GM18505 (cell line): Measurements from ENCODE around the gene RANBP10.
"Not testable (repeated sequence)": the region's sequence is repeated elsewhere in the genome, so short reads cannot be mapped to it uniquely, and the experiment has no call there.

Experiments used
- ATAC-seq: cut with Tn5 transposase; IDR thresholded peaks from one replicate; pipeline ENCODE4 v1.9.1; 2021; ENCODE audit not compliant: unreplicated experiment
- POLR2A ChIP-seq: IDR thresholded peaks from 4 replicates; pipeline ENCODE4 v1.6.1; 2011; ENCODE audit warnings: borderline replicate concordance; ENCODE audit not compliant: insufficient read depth, insufficient read length; ENCODE audit errors: extremely low read depth

Gene RANBP10

GRCh38 chr16:67761924-67762323, 44.4 kb downstream of the RANBP10 start:
- ATAC-seq: no peak
- TF ChIP-seq POLR2A: no peak

DNA sequence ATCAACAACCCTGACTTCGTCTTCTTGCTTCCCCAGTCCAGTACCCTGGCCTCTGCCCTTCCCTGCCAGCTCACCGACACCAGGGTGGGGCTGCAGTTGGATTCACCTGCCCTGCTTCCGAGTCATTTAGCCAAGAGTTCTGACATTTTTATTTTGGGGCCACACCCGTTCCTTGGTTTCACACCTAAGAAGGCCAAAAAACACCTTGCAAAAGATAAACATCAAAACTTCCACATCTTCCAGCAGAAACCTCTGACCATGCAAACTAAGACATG, 45.5 kb downstream of the RANBP10 start:
- ATAC-seq: no peak
- no peak for TF ChIP-seq POLR2A

GRCh38 chr16:67760206-67760955, 46.0 kb downstream of the RANBP10 start:
- ATAC-seq: no peak
- TF ChIP-seq POLR2A: no peak

- ATAC-seq: no peak
- TF ChIP-seq POLR2A: no peak
Measured at GRCh38 chr16:67758966-67759365, 47.4 kb downstream of the RANBP10 start.

- no peak for TF ChIP-seq POLR2A
- no peak for ATAC-seq
Measured at GRCh38 chr16:67758006-67758405, 48.4 kb downstream of the RANBP10 start.

DNA sequence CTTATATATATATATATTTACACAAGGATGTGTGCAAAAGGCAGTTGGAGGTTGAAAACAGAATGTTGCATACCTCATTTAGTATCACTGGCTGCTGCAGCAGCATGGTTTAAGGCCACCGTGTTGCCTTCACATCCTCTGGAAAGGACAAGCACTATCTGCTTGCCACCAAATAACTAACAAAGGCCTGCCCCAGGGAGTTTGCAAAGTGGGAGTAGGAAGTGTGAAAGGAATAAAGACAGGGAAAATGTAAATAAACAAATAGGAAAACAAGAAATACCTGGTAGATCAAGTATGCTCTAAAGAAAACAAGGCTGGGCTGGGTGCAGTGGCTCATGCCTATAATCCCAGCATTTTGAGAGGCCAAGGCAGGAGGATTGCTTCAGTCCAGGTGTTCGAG, 53.7 kb downstream of the RANBP10 start:
- no peak for TF ChIP-seq POLR2A
- no peak for ATAC-seq

- ATAC-seq: not testable (repeated sequence)
Measured at GRCh38 chr16:67751331-67751730, 55.0 kb downstream of the RANBP10 start.

- no peak for ATAC-seq
- TF ChIP-seq POLR2A: no peak
Measured at GRCh38 chr16:67750466-67750865, 55.9 kb downstream of the RANBP10 start.

DNA sequence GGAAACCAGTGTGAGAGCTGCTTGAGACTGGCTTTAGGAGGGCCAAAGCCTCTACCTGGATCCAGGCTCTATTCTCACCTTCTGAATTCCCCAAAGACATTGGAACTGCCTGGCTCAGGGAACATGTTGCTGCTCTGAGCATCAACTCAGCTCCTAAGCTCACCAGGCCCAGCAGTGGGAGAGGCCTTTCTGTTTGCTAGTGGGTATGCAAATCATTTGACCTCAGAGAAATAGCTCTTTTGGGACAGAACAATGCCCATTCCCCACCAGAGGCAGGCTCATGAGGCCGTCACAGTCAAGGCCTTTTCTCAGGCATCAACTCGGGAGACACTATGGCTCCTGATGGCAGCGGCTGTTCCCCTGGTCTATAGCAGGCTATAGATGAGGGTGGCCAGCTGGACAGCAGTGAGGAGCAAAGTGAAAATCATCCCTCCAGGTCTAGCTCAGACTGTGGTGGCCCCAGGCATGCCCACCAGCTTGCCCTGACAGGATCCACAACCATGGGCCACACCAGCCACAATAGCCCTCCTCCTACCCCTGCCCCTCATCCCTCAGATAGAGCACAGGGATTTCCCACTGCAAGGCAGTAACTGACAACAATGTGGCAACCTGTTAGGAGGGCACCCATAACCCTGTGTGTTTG, 56.8 kb downstream of the RANBP10 start:
- no peak for TF ChIP-seq POLR2A
- ATAC-seq: no peak

DNA sequence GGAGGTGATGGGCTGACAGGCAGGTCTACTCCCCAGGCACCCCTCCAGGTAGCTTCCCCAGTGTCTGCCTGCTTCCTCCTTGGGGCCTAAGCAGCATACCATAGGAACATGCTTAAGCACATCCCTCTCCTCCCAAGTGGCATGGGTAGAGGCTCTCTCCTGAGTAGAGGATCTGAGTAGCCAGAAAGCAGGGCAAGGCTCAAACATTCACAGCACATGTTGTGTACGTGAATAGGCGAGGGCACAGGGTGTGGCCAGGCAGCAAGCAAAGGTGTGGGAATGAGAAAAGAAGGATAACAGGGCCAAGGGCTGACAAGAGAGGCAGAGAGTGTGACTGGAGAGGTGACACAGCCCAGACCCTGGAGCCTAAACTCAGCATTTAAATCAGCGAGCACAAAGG, 57.5 kb downstream of the RANBP10 start:
- no peak for ATAC-seq
- TF ChIP-seq POLR2A: no peak

DNA sequence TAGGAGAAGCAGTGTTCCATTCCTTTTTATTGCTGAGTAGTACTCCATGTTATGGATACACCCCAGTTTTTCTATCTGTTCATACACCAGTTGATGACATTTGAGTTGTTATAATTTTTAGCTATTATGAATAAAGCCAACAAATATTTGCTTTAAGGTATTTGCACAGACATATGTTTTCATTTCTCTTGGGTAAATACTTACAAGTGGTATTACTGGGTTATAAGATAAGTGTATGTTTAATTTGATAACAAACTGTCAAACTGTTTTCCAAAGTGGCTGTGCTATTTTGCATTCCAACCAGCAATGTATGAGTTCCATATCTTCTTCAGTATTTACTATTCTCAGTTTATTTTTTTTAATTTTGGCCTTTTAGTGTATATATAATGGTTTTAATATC, 59.5 kb downstream of the RANBP10 start:
- ATAC-seq: no peak

DNA sequence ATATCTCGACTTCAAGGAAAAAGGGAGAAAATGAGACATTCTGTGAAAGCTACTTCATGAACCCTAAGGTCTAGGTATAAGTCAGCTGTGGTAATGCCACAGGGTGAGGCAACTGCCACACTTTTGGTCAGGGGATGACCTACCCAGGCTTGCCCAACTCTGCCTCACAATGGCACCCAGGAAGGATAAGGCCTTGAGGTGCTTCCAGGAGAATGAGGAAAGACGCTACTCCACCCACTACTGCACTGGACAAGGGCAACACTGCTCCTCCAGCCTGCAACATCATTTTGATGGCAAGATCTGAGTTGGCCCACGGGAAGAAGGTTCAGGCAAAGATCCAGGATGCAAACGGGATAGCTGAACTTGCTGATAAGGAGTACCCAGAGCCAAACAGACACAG, 65.2 kb downstream of the RANBP10 start:
- no peak for TF ChIP-seq POLR2A
- no peak for ATAC-seq

More for the DNA sequence above, 59.5 kb downstream of the RANBP10 start:
- TF ChIP-seq POLR2A: no peak

DNA sequence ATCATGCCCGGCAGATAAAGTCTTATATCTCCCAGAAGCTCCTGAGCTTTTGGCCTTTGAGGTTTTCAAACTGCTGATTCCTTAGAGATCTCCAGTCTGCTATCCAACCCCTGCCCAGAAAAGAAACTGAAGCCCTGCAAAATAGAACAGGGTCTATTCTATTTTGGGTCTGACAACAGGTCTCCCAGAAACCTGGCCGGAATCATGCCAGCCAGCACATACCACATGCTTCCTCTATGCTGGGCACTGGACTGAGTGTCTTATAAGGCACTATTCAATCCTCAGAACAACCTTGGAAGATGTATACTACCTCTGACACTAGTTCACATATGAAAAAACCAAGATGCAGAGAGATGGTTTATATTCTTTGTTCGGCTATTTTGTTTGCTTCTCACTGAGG, 66.0 kb downstream of the RANBP10 start:
- no peak for TF ChIP-seq POLR2A
- no peak for ATAC-seq

- no peak for ATAC-seq
- TF ChIP-seq POLR2A: no peak
Measured at GRCh38 chr16:67736858-67737257, 69.5 kb downstream of the RANBP10 start.
